ENCODE results near the gene ZNF232.
"Not testable (repeated sequence)": the region's sequence is repeated elsewhere in the genome, so short reads cannot be mapped to it uniquely, and the experiment has no call there.

The ZNF232 gene

DNA sequence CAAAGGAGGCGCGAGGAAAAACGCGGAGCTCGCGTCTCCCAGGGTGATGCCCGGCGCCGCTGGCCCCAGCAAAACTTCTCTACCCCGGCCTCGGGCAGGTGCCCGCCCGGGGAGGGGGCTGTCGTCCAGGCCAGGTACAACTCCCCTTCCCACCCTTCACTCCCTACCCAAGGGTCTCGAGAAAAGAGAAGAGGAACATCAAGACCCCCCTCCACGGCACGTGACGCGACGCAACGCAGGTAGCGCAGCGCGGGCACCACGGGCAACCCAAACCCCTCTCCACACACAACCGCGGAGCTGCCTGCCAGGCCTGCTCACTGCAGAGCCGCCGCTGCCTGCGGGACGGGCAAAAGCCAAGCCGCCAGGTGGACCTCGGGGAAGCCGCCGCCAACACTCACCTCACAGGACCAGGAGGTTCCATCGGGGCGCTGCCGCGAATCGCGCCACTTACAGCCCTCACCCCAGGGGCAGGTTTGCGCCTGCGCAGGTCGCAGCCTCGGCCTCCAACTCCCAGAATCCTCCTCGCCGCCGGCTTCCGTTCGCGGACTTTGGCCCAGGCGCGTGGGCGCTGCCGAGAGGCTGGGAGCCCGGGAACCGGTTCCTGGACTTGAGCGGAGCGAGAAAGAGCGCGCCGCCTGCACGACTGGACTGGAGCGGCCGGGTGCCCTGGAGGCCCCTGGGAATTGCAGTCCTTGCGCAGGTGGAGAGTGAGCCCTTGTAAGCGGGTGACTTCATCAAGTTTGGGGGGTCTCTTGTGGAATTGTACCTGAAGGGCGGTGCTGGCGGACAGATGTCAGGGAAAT lies at the start of gene ZNF232:
TSS of gene ZNF232 (minus strand) at position 477 of the 803 bp plus-strand sequence. CDS start at position 421, 56 bp downstream.
- DNase-seq (ENCODE audit: low read depth), result peak; percentile 83

DNA sequence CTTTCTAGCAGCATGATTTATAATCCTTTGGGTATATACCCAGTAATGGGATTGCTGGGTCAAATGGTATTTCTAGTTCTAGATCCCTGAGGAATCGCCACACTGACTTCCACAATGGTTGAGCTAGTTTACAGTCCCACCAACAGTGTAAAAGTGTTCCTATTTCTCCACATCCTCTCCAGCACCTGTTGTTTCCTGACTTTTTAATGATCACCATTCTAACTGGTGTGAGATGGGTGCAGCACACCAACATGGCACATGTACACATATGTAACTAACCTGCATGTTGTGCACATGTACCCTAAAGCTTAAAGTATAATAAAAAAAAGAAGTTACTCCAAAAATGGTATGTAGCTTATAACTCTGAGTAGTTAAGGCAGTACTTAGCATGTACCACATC lies 49.0 kb upstream of the ZNF232 start:
- DNase-seq (ENCODE audit: low read depth), result not testable (repeated sequence)

GRCh38 chr17:5146122-5146521 lies 34.4 kb upstream of the ZNF232 start:
- DNase-seq (ENCODE audit: low read depth), result not testable (repeated sequence)

DNA sequence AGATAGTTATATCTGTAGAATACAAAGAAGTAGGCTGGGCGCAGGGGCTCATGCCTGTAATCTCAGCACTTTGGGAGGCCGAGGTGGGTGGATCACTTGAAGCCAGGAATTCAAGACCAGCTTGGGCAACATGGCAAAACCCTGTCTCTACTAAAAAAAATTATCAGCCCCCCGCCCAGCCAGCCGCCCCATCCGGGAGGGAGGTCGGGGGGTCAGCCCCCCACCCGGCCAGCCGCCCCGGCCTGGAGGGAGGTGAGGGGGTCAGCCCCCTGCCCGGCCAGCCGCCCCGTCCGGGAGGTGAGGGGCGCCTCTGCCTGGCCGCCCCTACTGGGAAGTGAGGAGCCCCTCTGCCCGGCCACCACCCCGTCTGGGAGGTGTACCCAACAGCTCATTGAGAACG lies 31.2 kb upstream of the ZNF232 start:
- DNase-seq (ENCODE audit: low read depth), result not testable (repeated sequence)

GRCh38 chr17:5139458-5139732 lies 27.7 kb upstream of the ZNF232 start:
- no peak for DNase-seq (ENCODE audit: low read depth)

- no peak for DNase-seq (ENCODE audit: low read depth)
Observed at GRCh38 chr17:5138616-5139457, 27.2 kb upstream of the ZNF232 start.

- not testable (repeated sequence) for DNase-seq (ENCODE audit: low read depth)
Observed at GRCh38 chr17:5138198-5138544, 26.5 kb upstream of the ZNF232 start.

DNA sequence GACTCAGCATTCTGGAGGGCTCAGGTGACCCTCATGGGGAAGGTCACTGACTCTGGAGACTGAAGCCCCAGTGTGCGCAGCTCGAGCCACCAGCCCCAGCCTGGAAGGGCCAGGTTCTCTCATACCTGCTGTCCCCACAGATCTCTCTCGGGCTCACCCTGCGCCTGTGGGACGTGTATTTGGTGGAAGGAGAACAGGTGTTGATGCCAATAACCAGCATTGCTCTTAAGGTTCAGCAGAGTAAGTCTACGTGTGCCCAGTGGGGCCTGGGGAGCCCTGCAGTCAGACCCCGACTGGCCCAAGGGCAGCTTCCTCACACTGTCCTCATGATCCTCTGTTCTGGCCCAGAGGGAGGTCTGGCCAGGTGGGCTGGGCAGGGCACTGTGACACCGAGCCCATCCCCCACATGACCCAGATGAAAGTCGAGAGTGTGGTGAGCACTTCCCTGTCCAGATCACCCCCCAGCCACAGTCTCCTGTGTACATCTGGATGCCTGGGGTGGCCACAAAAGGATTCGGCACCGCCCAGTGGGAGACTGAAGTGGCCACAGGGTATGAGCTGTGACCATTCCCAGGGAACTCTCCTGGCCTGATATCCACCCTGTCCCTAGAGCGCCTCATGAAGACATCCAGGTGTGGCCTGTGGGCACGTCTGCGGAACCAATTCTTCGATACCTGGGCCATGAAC lies 26.0 kb upstream of the ZNF232 start:
- not testable (repeated sequence) for DNase-seq (ENCODE audit: low read depth)

DNA sequence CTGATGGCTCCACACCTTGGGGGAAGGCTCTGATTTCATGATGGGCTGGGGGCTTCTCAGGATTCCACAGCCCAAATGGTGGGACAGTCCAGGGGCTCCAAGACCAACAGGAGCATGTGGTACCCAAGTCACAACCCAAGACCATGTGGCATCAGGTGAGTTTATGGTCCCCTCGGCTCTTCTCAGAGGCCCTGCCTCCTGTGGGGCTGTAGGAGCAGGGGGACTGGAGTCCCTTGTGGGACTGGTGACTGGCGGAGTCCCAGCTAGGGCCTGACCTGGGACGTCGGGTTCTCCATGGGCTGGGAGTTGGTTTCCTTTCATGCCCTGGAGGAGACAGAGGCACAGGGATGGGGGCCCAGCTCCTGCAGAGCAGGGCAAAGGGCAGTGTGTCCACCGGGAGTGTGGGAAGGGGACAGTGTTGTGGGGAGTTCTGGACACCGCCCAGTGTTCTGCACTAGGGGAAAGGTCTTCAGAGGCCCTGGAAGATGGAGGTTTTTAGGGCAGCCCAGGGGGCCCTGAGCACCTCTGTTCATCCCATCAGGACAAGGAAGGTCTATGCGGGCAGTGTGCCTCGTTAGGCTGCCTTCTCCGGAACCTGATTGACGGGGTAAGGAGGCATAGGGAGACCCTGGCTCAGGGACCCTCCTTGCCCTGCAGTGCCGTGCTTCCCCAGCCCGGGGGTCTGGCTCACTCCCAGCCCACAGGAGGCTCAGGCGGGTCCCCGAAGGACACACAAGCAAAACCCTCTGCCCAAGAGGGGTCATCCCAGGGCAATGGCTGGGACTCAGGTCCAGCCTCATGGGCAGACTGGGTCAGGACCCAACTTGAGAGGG lies 25.1 kb upstream of the ZNF232 start:
- DNase-seq (ENCODE audit: low read depth), result not testable (repeated sequence)

- no peak for DNase-seq (ENCODE audit: low read depth)
Observed at GRCh38 chr17:5135726-5136579, 24.3 kb upstream of the ZNF232 start.

DNA sequence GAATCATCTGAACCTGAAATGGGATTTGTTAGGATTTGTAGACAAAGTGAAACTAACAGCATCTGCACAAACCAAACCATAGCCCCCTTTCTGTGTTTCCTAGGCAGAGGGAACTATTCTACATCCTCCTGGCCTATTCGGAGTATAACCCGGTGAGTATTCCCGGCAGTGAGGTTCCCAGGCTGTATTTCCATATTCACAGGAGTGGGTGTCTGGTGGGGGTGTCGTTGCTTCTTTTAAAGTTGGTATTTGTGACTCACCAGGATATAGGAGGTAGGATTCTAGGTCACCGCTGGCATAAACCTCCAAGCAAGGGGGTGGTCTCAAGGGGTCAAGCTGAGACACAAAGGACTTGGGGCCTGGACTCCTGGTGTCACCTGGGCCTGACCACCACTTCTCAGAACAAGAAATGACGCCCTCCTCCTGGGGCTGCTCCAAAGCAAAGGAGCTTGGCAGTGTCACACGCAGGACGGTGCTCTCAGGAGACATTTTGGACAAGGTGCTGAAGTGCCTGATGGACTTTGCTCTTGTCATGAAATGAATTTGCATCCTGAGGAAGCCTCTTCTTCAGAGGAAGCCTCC lies 23.5 kb upstream of the ZNF232 start:
- not testable (repeated sequence) for DNase-seq (ENCODE audit: low read depth)

DNA sequence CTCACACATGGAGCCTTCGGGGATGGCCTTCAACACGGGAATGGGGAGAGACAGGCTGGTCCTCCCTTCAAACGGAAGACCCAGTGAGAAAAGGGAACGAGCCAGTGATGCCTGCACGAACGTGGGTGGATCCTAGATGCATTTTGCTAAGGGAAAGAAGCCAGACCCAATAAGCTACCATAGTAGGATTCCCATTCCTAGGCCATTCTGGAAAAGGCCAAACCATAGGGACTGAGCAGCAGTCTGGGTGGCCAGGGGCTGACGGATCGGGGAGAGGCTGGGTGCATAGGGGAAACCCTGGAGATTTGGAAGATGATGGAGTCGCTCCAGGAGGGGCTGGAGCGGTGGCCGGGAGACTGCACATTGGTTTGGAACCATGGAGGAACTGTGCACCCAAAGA lies 22.9 kb upstream of the ZNF232 start:
- not testable (repeated sequence) for DNase-seq (ENCODE audit: low read depth)

DNA sequence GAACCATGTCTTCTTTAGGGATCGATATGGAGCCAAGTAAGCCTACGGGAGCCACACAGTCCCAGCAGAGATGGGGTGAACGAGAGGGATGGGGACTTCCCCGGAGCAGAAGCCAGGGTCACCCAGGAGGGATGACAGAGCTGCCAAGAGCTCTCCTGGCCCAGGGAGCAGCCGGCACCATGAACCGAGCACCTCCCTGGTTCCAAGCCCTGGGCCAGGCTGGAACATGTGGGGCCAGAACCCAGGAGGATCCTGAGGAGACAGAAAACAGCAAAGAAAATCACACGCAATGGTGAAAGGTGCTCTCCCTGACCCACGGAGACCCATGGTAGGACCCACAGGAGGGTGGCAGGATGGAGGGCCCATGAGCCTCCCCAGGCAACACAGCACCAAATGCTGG lies 22.3 kb upstream of the ZNF232 start:
- not testable (repeated sequence) for DNase-seq (ENCODE audit: low read depth)

DNA sequence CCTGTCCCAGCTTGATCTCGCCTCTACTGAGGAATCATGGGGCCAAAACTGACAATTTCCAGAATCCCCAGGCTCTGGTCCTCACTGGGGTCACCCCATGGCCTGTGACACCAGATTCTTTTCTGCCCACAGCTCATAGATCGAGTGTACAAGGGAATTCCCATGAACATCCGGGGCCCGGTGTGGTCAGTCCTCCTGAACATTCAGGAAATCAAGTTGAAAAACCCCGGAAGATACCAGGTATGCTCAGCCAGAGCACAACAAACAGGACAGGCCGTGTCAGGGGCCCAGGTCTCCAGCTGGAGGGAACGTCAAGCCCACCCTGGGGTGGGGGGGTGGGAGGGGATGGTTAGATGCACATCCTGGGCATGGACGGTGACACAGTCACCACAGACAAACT lies 21.6 kb upstream of the ZNF232 start:
- no peak for DNase-seq (ENCODE audit: low read depth)

DNA sequence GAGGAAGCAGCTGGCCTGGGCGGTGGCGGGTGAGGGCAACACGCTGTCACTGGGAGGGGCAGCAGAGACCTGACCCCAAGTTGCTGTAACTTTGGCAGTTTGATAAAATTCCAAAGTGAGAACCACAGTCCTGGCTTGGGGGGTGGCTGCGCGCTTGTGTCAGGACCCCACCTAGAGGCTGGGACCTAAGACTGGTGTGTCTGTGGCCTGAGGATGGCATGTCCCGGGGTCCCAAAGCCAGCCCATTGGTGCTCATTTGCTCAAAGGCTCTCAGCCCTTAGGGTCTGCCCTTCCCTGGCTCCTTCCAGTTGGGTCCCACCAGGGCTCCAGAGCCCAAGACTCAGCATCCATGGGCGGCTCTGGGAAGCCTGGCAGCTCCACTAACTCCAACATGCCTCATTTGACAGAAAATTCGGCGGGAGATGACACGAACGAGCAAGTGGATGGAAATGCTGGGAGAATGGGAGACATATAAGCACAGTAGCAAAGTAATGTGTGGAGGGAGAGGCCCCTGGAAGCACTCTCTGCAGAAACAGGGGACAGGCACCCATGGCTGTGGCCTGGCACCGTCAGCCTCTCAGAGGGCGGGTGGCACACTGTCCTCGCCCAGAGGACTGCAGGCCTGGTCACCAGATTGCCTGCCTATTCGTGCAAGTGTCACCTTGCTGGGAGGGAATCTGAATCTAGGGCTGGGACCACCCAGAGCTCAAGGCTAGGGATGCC lies 21.0 kb upstream of the ZNF232 start:
- DNase-seq (ENCODE audit: low read depth), result not testable (repeated sequence)

- not testable (repeated sequence) for DNase-seq (ENCODE audit: low read depth)
Observed at GRCh38 chr17:5131799-5132502, 20.3 kb upstream of the ZNF232 start.

- no peak for DNase-seq (ENCODE audit: low read depth)
Observed at GRCh38 chr17:5131146-5131715, 19.6 kb upstream of the ZNF232 start.

DNA sequence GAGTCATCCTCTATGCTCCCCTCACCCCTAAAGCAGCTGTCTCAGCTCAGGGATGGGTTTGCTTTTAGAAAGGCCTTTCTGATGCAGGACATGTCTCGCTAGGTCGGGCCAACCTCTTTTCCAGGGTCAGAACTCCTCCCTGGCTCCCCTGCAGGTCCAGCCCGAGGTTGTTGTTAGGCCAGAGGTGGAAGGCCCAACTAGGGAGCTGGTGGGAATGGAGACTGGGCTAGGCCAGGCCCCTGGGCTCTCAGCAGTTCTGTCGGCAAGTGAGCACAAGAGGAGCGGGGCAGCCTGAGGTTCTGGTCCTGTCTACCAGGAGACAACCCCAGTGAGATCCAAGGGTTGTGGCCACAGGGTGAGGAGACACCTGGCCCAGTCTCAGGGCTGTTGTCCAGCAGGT lies 19.0 kb upstream of the ZNF232 start:
- not testable (repeated sequence) for DNase-seq (ENCODE audit: low read depth)

DNA sequence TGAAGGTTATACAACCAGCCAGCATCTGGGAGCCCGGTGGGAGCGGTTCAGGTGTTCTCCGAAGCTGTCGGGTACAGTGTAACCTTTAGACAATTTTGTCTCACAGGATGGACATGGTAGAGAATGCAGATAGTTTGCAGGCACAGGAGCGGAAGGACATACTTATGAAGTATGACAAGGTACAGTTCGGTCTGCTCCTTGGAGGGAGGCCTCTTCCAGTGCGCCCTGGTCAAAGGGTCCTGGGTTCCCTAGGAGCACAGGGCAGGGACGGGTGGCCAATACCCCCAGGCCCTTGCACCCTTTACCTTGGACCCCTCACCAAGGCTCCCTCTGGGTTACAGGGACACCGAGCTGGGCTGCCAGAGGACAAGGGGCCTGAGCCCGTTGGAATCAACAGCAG lies 18.6 kb upstream of the ZNF232 start:
- not testable (repeated sequence) for DNase-seq (ENCODE audit: low read depth)
